ENCODE results near the gene OSGEP. TPM values are rescaled to one million over a fixed set of nuclear protein-coding genes. Genes with fewer than 3 reads are reported as not detected.

The OSGEP gene
- total and polyA plus RNA-seq, 8 donors = 24.7 to 71.8 (median 52.5) TPM

DNA sequence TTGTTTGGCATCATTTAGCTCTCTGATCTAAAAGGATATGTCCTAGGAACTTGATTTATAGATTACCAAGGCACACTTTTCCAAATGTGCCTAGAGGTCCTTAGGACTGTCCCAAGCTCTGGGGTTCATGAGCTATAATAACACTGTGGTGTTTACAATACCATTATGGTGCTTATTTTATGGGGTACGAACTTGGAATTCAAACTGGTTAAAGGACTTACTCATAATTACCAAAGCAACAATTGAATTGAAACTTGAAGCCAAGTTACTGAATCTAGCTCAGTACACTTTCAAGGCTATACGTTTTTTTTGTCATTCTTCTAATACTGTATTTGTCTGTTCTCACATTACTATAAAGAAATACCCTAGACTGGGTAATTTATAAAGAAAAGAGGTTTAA, 31.7 kb downstream of the OSGEP start:
- no peaks in the 10 kb centered on the region for H3K27me3 ChIP-seq
- no peak overlapping the region for H3K27ac ChIP-seq
- 38 to 69% (median 64%) methylated on average over 2 of the region's 2 CpGs for WGBS, 5 donors
- TF ChIP-seq, protein P1, sequence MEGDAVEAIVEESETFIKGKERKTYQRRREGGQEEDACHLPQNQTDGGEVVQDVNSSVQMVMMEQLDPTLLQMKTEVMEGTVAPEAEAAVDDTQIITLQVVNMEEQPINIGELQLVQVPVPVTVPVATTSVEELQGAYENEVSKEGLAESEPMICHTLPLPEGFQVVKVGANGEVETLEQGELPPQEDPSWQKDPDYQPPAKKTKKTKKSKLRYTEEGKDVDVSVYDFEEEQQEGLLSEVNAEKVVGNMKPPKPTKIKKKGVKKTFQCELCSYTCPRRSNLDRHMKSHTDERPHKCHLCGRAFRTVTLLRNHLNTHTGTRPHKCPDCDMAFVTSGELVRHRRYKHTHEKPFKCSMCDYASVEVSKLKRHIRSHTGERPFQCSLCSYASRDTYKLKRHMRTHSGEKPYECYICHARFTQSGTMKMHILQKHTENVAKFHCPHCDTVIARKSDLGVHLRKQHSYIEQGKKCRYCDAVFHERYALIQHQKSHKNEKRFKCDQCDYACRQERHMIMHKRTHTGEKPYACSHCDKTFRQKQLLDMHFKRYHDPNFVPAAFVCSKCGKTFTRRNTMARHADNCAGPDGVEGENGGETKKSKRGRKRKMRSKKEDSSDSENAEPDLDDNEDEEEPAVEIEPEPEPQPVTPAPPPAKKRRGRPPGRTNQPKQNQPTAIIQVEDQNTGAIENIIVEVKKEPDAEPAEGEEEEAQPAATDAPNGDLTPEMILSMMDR (IDR thresholded peaks at IDR 0.05) = no peak
- TF ChIP-seq EP300 (IDR thresholded peaks at IDR 0.05) = no peak
- TF ChIP-seq POLR2A (IDR thresholded peaks at IDR 0.05) = no peak
- TF ChIP-seq POLR2AphosphoS5 (IDR thresholded peaks at IDR 0.05) = no peak
- H3K36me3 ChIP-seq = no peaks in the 10 kb centered on the region
- peaks cover 7 to 24% (median 11%) of the 10 kb centered on the region in 4 donors for H3K4me1 ChIP-seq
- H3K9me3 ChIP-seq = no peaks in the 10 kb centered on the region
- intact Hi-C loops (cut with DNase I; ENCODE audit: low total_unique reads) = no loop called here
- no peak overlapping the region for H3K4me3 ChIP-seq
- DNase-seq = no peak

- Histone ChIP-seq H3K27ac (no peak overlapping the region), H3K9me3 (no peaks in the 10 kb centered on the region), H3K36me3 (no peaks in the 10 kb centered on the region), H3K4me1 (peaks cover 7 to 26% (median 14%) of the 10 kb centered on the region in 4 donors), H3K4me3 (no peak overlapping the region), H3K27me3 (no peaks in the 10 kb centered on the region)
- intact Hi-C loops (cut with DNase I; ENCODE audit: low total_unique reads) = no loop called here
- DNase-seq = no peak
- WGBS, 5 donors = 47 to 62% (median 52%) methylated on average over 2 of the region's 2 CpGs
- TF ChIP-seq, protein P1 (IDR thresholded peaks at IDR 0.05) = no peak
- no peak for TF ChIP-seq POLR2A (IDR thresholded peaks at IDR 0.05)
Observed at GRCh38 chr14:20421267-20421666, 33.3 kb downstream of the OSGEP start.

GRCh38 chr14:20419419-20419818, 35.2 kb downstream of the OSGEP start:
- WGBS, 5 donors = 61 to 93% (median 71%) methylated on average over 1 of the region's 1 CpG
- Histone ChIP-seq H3K9me3 (no peaks in the 10 kb centered on the region), H3K36me3 (no peaks in the 10 kb centered on the region), H3K4me1 (peaks cover 17 to 39% (median 19%) of the 10 kb centered on the region in 4 donors), H3K27me3 (no peaks in the 10 kb centered on the region), H3K4me3 (no peak overlapping the region), H3K27ac (peak overlapping the region; percentile 54 to 79 (median 73))
- peak in 1 of 2 donors; percentile 25 for DNase-seq
- TF ChIP-seq EP300 (IDR thresholded peaks at IDR 0.05) = no peak
- TF ChIP-seq, protein P1 (IDR thresholded peaks at IDR 0.05) = no peak
- no peak for TF ChIP-seq POLR2AphosphoS5 (IDR thresholded peaks at IDR 0.05)
- no peak for TF ChIP-seq POLR2A (IDR thresholded peaks at IDR 0.05)
- intact Hi-C loops (cut with DNase I; ENCODE audit: low total_unique reads) = loop anchor here (10.0 kb wide), 1 partner anchor 55 kb away; no protein-coding TSS in a partner anchor

- intact Hi-C loops (cut with DNase I; ENCODE audit: low total_unique reads) = loop anchor here (10.0 kb wide), 1 partner anchor 56 kb away; no protein-coding TSS in a partner anchor
- TF ChIP-seq, protein P1 (IDR thresholded peaks at IDR 0.05) = no peak
- no peak for TF ChIP-seq POLR2A (IDR thresholded peaks at IDR 0.05)
- peak in 1 of 3 donors; percentile 53 for TF ChIP-seq POLR2AphosphoS5 (IDR thresholded peaks at IDR 0.05)
- TF ChIP-seq EP300 (IDR thresholded peaks at IDR 0.05) = no peak
- H3K4me3 ChIP-seq = no peak overlapping the region
- peaks cover 25 to 47% (median 27%) of the 10 kb centered on the region in 4 donors for H3K4me1 ChIP-seq
- peak; percentile 35 to 90 for DNase-seq
- 28 to 60% (median 46%) methylated on average over 2 of the region's 2 CpGs for WGBS, 5 donors
- H3K9me3 ChIP-seq = no peaks in the 10 kb centered on the region
- no peaks in the 10 kb centered on the region for H3K27me3 ChIP-seq
- H3K27ac ChIP-seq = peak overlapping the region; percentile 54 to 79 (median 73)
- H3K36me3 ChIP-seq = no peaks in the 10 kb centered on the region
Observed at GRCh38 chr14:20418501-20418909, 36.1 kb downstream of the OSGEP start.

All from stomach (tissue), 9 donors.